Panc1 (cell line): ENCODE data around the gene PDLIM7.

Source experiments
- CTCF ChIP-seq: fragments of 450-650 bp; IDR thresholded peaks from 2 replicates; pipeline ENCODE4 v1.5.1; 2017; ENCODE audit warnings: mild to moderate bottlenecking
- REST ChIP-seq, 2 experiments: IDR thresholded peaks; 2 replicates each; pipeline ENCODE4 v1.6.1; 2011 to 2012; ENCODE audit warnings: low read depth in 2 of 2, control low read depth in 1 of 2, low read length in 1 of 2, mild to moderate bottlenecking in 1 of 2, moderate library complexity in 1 of 2; ENCODE audit not compliant: insufficient read depth in 1 of 2

- TF ChIP-seq CTCF (no peak), REST (IDR thresholded peaks at IDR 0.05; ENCODE audit: insufficient read depth in 1 of 2, low read depth in 2 of 2, low read length in 1 of 2) (no peak)
Observed at GRCh38 chr5:177510567-177511053, 13.2 kb upstream of the PDLIM7 start.
